PC-9 (cell line): Measurements from ENCODE around the gene PRELID1. TPM values are rescaled to one million over a fixed set of nuclear protein-coding genes. Genes with fewer than 3 reads are reported as not detected.

Experiments used
- BruUV-seq: library from RNA; stranded (reverse); fragments of 400-500 nt; replicated peaks from 2 replicates; lab custom pipeline; 2021; lab: Mats Ljungman, UMichigan
- CTCF ChIA-PET: fragments of 300-600 bp; sonication (Branson Sonifier 250); formaldehyde crosslinking; loops from one replicate; lab custom pipeline; 2022; ENCODE audit warnings: antibody characterized with exemption; lab: Charles Lee
- POLR2A ChIA-PET: fragments of 300-600 bp; sonication (Branson Sonifier 250); formaldehyde crosslinking; loops from one replicate; lab custom pipeline; 2022; ENCODE audit warnings: antibody characterized with exemption; ENCODE audit not compliant: unreplicated experiment; lab: Charles Lee
- DNase-seq, 2 experiments: peaks; one replicate each; pipeline versions ENCODE4 v3.0.0 to v3.0.0-alpha.2; 2015 to 2022; ENCODE audit warnings: mixed read lengths in 1 of 2
- H2AFZ ChIP-seq: fragments of 200-600 bp; sonication (generic); 2 replicates; pipeline ENCODE4 v1.8.1; 2017; ENCODE audit warnings: antibody characterized with exemption
- H3F3A ChIP-seq: fragments of 200-600 bp; sonication (generic); 2 replicates; pipeline ENCODE4 v1.8.1; 2017; ENCODE audit warnings: antibody characterized with exemption, mild to moderate bottlenecking, low read depth; ENCODE audit not compliant: insufficient read depth
- H3K27ac ChIP-seq: fragments of 200-600 bp; sonication (generic); 2 replicates; pipeline ENCODE4 v1.6.1; 2016; ENCODE audit warnings: mixed run types
- H3K27me3 ChIP-seq: fragments of 200-600 bp; sonication (generic); 2 replicates; pipeline ENCODE4 v1.6.1; 2016; ENCODE audit warnings: low read depth, mixed run types; ENCODE audit not compliant: insufficient read depth
- H3K36me3 ChIP-seq: fragments of 200-600 bp; sonication (generic); 2 replicates; pipeline ENCODE4 v1.6.1; 2016; ENCODE audit warnings: low read depth, mixed run types
- H3K4me1 ChIP-seq: fragments of 200-600 bp; sonication (generic); replicated peaks from 2 replicates; pipeline ENCODE4 v1.6.1; 2016; ENCODE audit warnings: mixed run types; ENCODE audit not compliant: insufficient read depth
- H3K4me2 ChIP-seq: fragments of 200-600 bp; sonication (generic); 2 replicates; pipeline ENCODE4 v1.6.1; 2017; ENCODE audit warnings: mixed run types
- H3K4me3 ChIP-seq: fragments of 200-600 bp; sonication (generic); 2 replicates; pipeline ENCODE4 v1.6.1; 2016; ENCODE audit warnings: mixed run types
- H3K79me2 ChIP-seq: fragments of 200-600 bp; sonication (generic); 2 replicates; pipeline ENCODE4 v1.6.1; 2017; ENCODE audit warnings: low read depth, mixed run types
- H3K9me2 ChIP-seq: fragments of 200-600 bp; sonication (generic); 2 replicates; pipeline ENCODE4 v1.8.1; 2017; ENCODE audit warnings: mild to moderate bottlenecking; ENCODE audit not compliant: insufficient read depth
- H3K9me3 ChIP-seq: fragments of 200-600 bp; sonication (generic); 2 replicates; pipeline ENCODE4 v1.8.1; 2016; ENCODE audit warnings: low read depth; ENCODE audit not compliant: insufficient read depth
- H4K20me1 ChIP-seq: fragments of 200-600 bp; sonication (generic); 2 replicates; pipeline ENCODE4 v1.8.1; 2017; ENCODE audit not compliant: insufficient read depth
- EZH2 ChIP-seq: fragments of 200-600 bp; sonication (generic); IDR thresholded peaks from 2 replicates; pipeline ENCODE4 v1.8.0; 2017; ENCODE audit warnings: antibody characterized with exemption, low read depth
- intact Hi-C: fragments of 100-400 bp; cut with micrococcal nuclease; formaldehyde crosslinking; loops from one replicate; pipeline ENCODE4 v1.10.0; 2022; ENCODE audit not compliant: unreplicated experiment
- total RNA-seq: library from RNA; stranded (reverse); gene quantifications from 2 replicates; pipeline ENCODE4 v1.2.3, GENCODE V29; 2021
- TF ChIP-seq, protein P1 (sequence below): fragments of 200-600 bp; sonication (generic); conservative IDR thresholded peaks from 2 replicates; pipeline ENCODE4 v1.6.1; 2017; ENCODE audit warnings: mixed run types, antibody characterized with exemption, mild to moderate bottlenecking, moderate library complexity

PRELID1 gene
- total RNA-seq, 1 experiment from 2014 or later: 189 TPM

DNA sequence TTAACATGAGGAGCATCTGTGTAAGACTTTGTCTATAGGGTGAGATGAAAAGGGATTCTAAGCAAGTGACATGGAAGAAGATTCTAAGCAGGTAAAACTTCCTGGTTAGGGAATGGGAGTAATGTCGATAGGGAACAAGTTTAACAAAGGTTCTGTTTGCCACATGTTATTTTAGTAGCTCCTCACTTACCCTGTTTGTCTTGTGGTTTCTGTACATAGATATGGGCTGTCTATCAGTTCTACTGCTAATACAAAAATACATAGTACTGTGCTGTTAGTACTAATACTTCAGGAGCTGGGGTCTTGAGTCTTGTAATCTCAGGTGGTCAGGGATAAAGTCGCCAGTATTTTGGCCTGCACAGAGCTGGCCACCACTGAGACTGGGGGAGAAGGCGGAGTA, 32.9 kb upstream of the PRELID1 start:
- intact Hi-C loops: no loop called here

DNA sequence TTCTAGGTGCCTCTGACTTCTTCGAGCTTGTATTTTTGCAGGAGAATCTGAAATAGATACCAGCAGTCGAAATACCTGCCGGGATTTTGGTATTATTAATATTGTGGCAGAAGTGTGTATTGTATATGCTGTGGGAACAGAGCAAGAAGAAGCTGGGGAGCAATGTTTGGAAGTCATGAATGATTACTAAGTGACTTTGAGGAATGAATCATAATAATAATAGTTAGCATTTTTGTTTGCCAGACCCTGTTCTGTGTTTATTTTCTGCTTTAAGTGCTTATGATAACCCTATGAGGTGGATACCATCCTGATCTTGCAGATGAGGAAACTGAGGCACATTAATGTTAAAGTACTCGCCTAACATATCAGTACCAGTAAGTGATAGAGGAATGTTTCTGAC, 32.5 kb upstream of the PRELID1 start:
- no TSS peak for BruUV-seq
- Histone ChIP-seq H3K79me2 (no peaks in the 10 kb centered on the region), H4K20me1 (no peaks in the 10 kb centered on the region), H3K36me3 (peaks cover 25% of the 10 kb centered on the region), H3K9me2 (no peaks in the 10 kb centered on the region), H3K27ac (no peak overlapping the region), H3K4me1 (no peaks in the 10 kb centered on the region), H2AFZ (no peak overlapping the region), H3K4me3 (no peak overlapping the region), H3K9me3 (no peaks in the 10 kb centered on the region), H3F3A (peaks cover 6% of the 10 kb centered on the region; the same call in 1 of the 2 replicates), H3K27me3 (no peaks in the 10 kb centered on the region), H3K4me2 (no peak overlapping the region)
- TF ChIP-seq EZH2: no peak
- TF ChIP-seq, protein P1, sequence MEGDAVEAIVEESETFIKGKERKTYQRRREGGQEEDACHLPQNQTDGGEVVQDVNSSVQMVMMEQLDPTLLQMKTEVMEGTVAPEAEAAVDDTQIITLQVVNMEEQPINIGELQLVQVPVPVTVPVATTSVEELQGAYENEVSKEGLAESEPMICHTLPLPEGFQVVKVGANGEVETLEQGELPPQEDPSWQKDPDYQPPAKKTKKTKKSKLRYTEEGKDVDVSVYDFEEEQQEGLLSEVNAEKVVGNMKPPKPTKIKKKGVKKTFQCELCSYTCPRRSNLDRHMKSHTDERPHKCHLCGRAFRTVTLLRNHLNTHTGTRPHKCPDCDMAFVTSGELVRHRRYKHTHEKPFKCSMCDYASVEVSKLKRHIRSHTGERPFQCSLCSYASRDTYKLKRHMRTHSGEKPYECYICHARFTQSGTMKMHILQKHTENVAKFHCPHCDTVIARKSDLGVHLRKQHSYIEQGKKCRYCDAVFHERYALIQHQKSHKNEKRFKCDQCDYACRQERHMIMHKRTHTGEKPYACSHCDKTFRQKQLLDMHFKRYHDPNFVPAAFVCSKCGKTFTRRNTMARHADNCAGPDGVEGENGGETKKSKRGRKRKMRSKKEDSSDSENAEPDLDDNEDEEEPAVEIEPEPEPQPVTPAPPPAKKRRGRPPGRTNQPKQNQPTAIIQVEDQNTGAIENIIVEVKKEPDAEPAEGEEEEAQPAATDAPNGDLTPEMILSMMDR: no peak
- ChIA-PET POLR2A (no interaction called here), CTCF (no interaction called here)
- DNase-seq: no peak
- intact Hi-C loops: no loop called here

More for the DNA sequence above, 32.9 kb upstream of the PRELID1 start:
- POLR2A ChIA-PET: no interaction called here
- TF ChIP-seq EZH2: no peak
- TF ChIP-seq, protein P1: no peak
- H3K27me3 ChIP-seq: no peaks in the 10 kb centered on the region
- no peaks in the 10 kb centered on the region for H3K79me2 ChIP-seq
- no peak overlapping the region for H3K4me2 ChIP-seq
- DNase-seq: no peak
- H3K9me2 ChIP-seq: no peaks in the 10 kb centered on the region
- CTCF ChIA-PET: no interaction called here
- H2AFZ ChIP-seq: no peak overlapping the region
- no peaks in the 10 kb centered on the region for H3K4me1 ChIP-seq
- peaks cover 6% of the 10 kb centered on the region; the same call in 1 of the 2 replicates for H3F3A ChIP-seq
- no peak overlapping the region for H3K27ac ChIP-seq
- no peak overlapping the region for H3K4me3 ChIP-seq
- H3K36me3 ChIP-seq: peaks cover 21% of the 10 kb centered on the region
- BruUV-seq: no TSS peak
- H3K9me3 ChIP-seq: no peaks in the 10 kb centered on the region
- no peaks in the 10 kb centered on the region for H4K20me1 ChIP-seq

DNA sequence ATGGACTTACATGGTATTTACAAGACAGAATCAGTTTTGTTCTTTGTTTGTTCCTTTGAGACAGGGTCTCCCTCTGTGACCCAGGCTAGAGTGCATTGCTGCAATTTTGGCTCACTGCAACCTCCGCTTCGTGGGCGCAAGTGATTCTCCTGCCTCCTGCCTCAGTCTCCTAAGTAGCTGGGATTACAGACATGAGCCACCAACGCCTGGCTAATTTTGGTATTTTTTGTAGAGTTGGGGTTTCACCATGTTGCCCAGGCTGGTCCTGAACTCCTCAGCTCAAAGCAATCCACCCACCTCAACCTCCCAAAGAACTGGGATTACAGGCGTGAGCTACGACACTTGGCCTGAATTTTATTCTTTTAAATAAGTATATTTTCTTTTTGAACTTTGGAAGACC, 27.7 kb upstream of the PRELID1 start:
- CTCF ChIA-PET: interaction anchor here (0.7 kb wide), 1 partner anchor 883 kb away, joined by 3 read pairs; no protein-coding TSS in a partner anchor
- no peak overlapping the region for H3K27ac ChIP-seq
- intact Hi-C loops: no loop called here
- POLR2A ChIA-PET: no interaction called here
- no peak overlapping the region for H3K4me2 ChIP-seq
- no peaks in the 10 kb centered on the region for H3K27me3 ChIP-seq
- H3K4me1 ChIP-seq: no peaks in the 10 kb centered on the region
- peaks cover 15% of the 10 kb centered on the region; the same call in 1 of the 2 replicates for H3K36me3 ChIP-seq
- no peak overlapping the region for H3K4me3 ChIP-seq
- no peak for DNase-seq
- H3K9me3 ChIP-seq: no peaks in the 10 kb centered on the region
- no TSS peak for BruUV-seq
- no peaks in the 10 kb centered on the region for H4K20me1 ChIP-seq
- H3K9me2 ChIP-seq: no peaks in the 10 kb centered on the region
- H3K79me2 ChIP-seq: no peaks in the 10 kb centered on the region
- TF ChIP-seq, protein P1: no peak
- peaks cover 6% of the 10 kb centered on the region; the same call in 1 of the 2 replicates for H3F3A ChIP-seq
- no peak overlapping the region for H2AFZ ChIP-seq
